WTC11 (cell line): Measurements from ENCODE around the gene SFTA2. TPM values are rescaled to one million over a fixed set of nuclear protein-coding genes. Genes with fewer than 3 reads are reported as not detected.

ENCODE experiments used
- ATAC-seq: fragments of 200-7000 bp; cut with Tn5 transposase; 2 replicates; pipeline ENCODE4 v1.10.0; 2021; ENCODE audit warnings: mild to moderate bottlenecking, moderate library complexity
- CTCF ChIA-PET: fragments of 300-600 bp; sonication (Branson Sonifier 250); formaldehyde crosslinking; loops from one replicate; lab custom pipeline; 2021; ENCODE audit warnings: antibody characterized with exemption; lab: Charles Lee
- POLR2A ChIA-PET: fragments of 350-600 bp; sonication (Branson Sonifier 250); formaldehyde crosslinking; loops from one replicate; lab custom pipeline; 2021; ENCODE audit warnings: antibody characterized with exemption; lab: Charles Lee
- DNase-seq: peaks from one replicate; pipeline ENCODE4 v3.0.0; 2021; ENCODE audit warnings: low spot score
- H3K27ac Mint-ChIP-seq: 2 replicates; pipeline ENCODE4 v1.8.0; 2021; ENCODE audit warnings: mixed read lengths
- H3K27me3 Mint-ChIP-seq: 2 replicates; pipeline ENCODE4 v1.8.0; 2021; ENCODE audit warnings: low read depth, mild to moderate bottlenecking, moderate library complexity, mixed read lengths
- H3K36me3 Mint-ChIP-seq: 2 replicates; pipeline ENCODE4 v1.8.0; 2021; ENCODE audit warnings: mixed read lengths
- H3K4me1 Mint-ChIP-seq: 2 replicates; pipeline ENCODE4 v1.8.0; 2022; ENCODE audit warnings: mixed read lengths
- H3K4me3 Mint-ChIP-seq: 2 replicates; pipeline ENCODE4 v1.8.0; 2021; ENCODE audit warnings: mild to moderate bottlenecking, moderate library complexity, mixed read lengths
- H3K9me3 Mint-ChIP-seq: 2 replicates; pipeline ENCODE4 v1.8.0; 2021; ENCODE audit warnings: mixed read lengths
- ATF6 ChIP-seq: sonication (generic); formaldehyde crosslinking; IDR thresholded peaks from 2 replicates; pipeline ENCODE4 v1.8.1; 2023; ENCODE audit warnings: mild to moderate bottlenecking, missing genetic modification reagents
- CREB1 ChIP-seq: sonication (generic); formaldehyde crosslinking; IDR thresholded peaks from 2 replicates; pipeline ENCODE4 v1.8.0; 2023; ENCODE audit warnings: mild to moderate bottlenecking, missing genetic modification reagents
- E2F5 ChIP-seq: sonication (generic); formaldehyde crosslinking; IDR thresholded peaks from 2 replicates; pipeline ENCODE4 v1.8.1; 2022; ENCODE audit warnings: mild to moderate bottlenecking, moderate library complexity, missing genetic modification reagents
- FOXJ3 ChIP-seq: sonication (generic); formaldehyde crosslinking; IDR thresholded peaks from 2 replicates; pipeline ENCODE4 v1.9.0; 2021; ENCODE audit warnings: missing genetic modification reagents, mild to moderate bottlenecking, borderline replicate concordance
- FOXP1 ChIP-seq: sonication (generic); formaldehyde crosslinking; IDR thresholded peaks from 2 replicates; pipeline ENCODE4 v1.8.0; 2022; ENCODE audit warnings: missing genetic modification reagents, mild to moderate bottlenecking, moderate library complexity, borderline replicate concordance
- GRHL2 ChIP-seq: fragments of 250-450 bp; sonication (Bioruptor Pico); IDR thresholded peaks from 2 replicates; pipeline ENCODE4 v1.8.0; 2022; ENCODE audit warnings: mild to moderate bottlenecking, moderate library complexity; ENCODE audit not compliant: insufficient replicate concordance, severe bottlenecking
- GTF2I ChIP-seq: fragments of 250-450 bp; sonication (Bioruptor Pico); conservative IDR thresholded peaks from 2 replicates; pipeline ENCODE4 v1.4.0; 2021; ENCODE audit warnings: mild to moderate bottlenecking
- MYBL2 ChIP-seq: sonication (generic); formaldehyde crosslinking; IDR thresholded peaks from 2 replicates; pipeline ENCODE4 v1.8.1; 2023; ENCODE audit warnings: mild to moderate bottlenecking, moderate library complexity, missing genetic modification reagents
- NFATC4 ChIP-seq: fragments of 250-450 bp; sonication (Bioruptor Pico); IDR thresholded peaks from 2 replicates; pipeline ENCODE4 v1.9.0; 2021; ENCODE audit warnings: mild to moderate bottlenecking
- RORB ChIP-seq: fragments of 250-450 bp; sonication (Bioruptor Pico); IDR thresholded peaks from 2 replicates; pipeline ENCODE4 v1.9.0; 2021; ENCODE audit warnings: mild to moderate bottlenecking
- SP1 ChIP-seq: sonication (generic); formaldehyde crosslinking; conservative IDR thresholded peaks from 2 replicates; pipeline ENCODE4 v1.8.1; 2022; ENCODE audit warnings: missing genetic modification reagents
- TEAD4 ChIP-seq: sonication (generic); formaldehyde crosslinking; IDR thresholded peaks from 2 replicates; pipeline ENCODE4 v1.8.0; 2022; ENCODE audit warnings: mild to moderate bottlenecking, missing genetic modification reagents
- USF1 ChIP-seq: sonication (generic); formaldehyde crosslinking; IDR thresholded peaks from 2 replicates; pipeline ENCODE4 v1.8.0; 2022; ENCODE audit warnings: mild to moderate bottlenecking, missing genetic modification reagents
- ZBTB43 ChIP-seq: sonication (generic); formaldehyde crosslinking; IDR thresholded peaks from 2 replicates; pipeline ENCODE4 v1.8.1; 2023; ENCODE audit warnings: mild to moderate bottlenecking, missing genetic modification reagents
- ZMAT4 ChIP-seq: fragments of 250-450 bp; sonication (Bioruptor Pico); IDR thresholded peaks from 2 replicates; pipeline ENCODE4 v1.9.0; 2021; ENCODE audit warnings: mild to moderate bottlenecking
- ZNF121 ChIP-seq: sonication (generic); formaldehyde crosslinking; IDR thresholded peaks from 2 replicates; pipeline ENCODE4 v1.8.0; 2023; ENCODE audit warnings: missing genetic modification reagents
- ZNF512 ChIP-seq: sonication (generic); formaldehyde crosslinking; IDR thresholded peaks from 2 replicates; pipeline ENCODE4 v1.8.1; 2022; ENCODE audit warnings: missing genetic modification reagents, borderline replicate concordance
- total RNA-seq: library from RNA; stranded (reverse); gene quantifications from 3 replicates; pipeline ENCODE4 v1.2.3, GENCODE V29; 2021

Gene SFTA2
- total RNA-seq, 1 experiment from 2014 or later = not detected

- no peaks in the 10 kb centered on the region for H3K27me3 Mint-ChIP-seq
- CTCF ChIA-PET = interaction anchor here (1.6 to 2.9 kb wide), 3 partner anchors 28 to 199 kb away, joined by 3 to 20 read pairs (median 7); no protein-coding TSS in a partner anchor
- no peak for ATAC-seq
- no peak for TF ChIP-seq USF1
- no peak for TF ChIP-seq CREB1 (CRISPR knock-in tag)
- TF ChIP-seq MYBL2 (CRISPR knock-in tag) = no peak
- TF ChIP-seq FOXJ3 (CRISPR knock-in tag) = no peak
- no peak for TF ChIP-seq E2F5 (CRISPR knock-in tag)
- TF ChIP-seq FOXP1 (CRISPR knock-in tag) = no peak
- no peak for TF ChIP-seq SP1 (CRISPR knock-in tag)
- TF ChIP-seq, all 79 proteins: peak for 0
- 0 out of 2 replicates have a peak overlapping the region, but pooled peaks have one; percentile 63 for H3K27ac Mint-ChIP-seq
- H3K4me3 Mint-ChIP-seq = no peak overlapping the region
- no peak for DNase-seq
- H3K9me3 Mint-ChIP-seq = no peaks in the 10 kb centered on the region
- peaks cover 53% of the 10 kb centered on the region for H3K4me1 Mint-ChIP-seq
- H3K36me3 Mint-ChIP-seq = peaks cover 35% of the 10 kb centered on the region
- POLR2A ChIA-PET = no interaction called here
Observed at GRCh38 chr6:30887901-30888815, 43.8 kb downstream of the SFTA2 start.

- peaks cover 59% of the 10 kb centered on the region for H3K4me1 Mint-ChIP-seq
- CTCF ChIA-PET = interaction anchor here (0.6 to 13.3 kb wide), 11 partner anchors 9 to 201 kb away, joined by 3 to 164 read pairs (median 4); partner anchors contain the start of genes GTF2H4 and VARS2
Observed at GRCh38 chr6:30886897-30887255, 45.1 kb downstream of the SFTA2 start.

More at GRCh38 chr6:30886897-30887255, 45.1 kb downstream of the SFTA2 start:
- Mint-ChIP-seq H3K36me3 (peaks cover 29% of the 10 kb centered on the region), H3K4me3 (peak overlapping the region; percentile 83), H3K27me3 (no peaks in the 10 kb centered on the region), H3K27ac (peak overlapping the region; percentile 99), H3K9me3 (no peaks in the 10 kb centered on the region)
- POLR2A ChIA-PET = interaction anchor here (0.6 to 1.0 kb wide), 4 partner anchors 21 to 58 kb away, joined by 3 to 4 read pairs (median 3); partner anchors contain the start of gene GTF2H4
- ATAC-seq (no peak), DNase-seq (no peak)
- TF ChIP-seq RORB = no peak
- TF ChIP-seq ZBTB43 (CRISPR knock-in tag) = no peak
- no peak for TF ChIP-seq GTF2I (CRISPR knock-in tag)
- TF ChIP-seq GRHL2 (CRISPR knock-in tag) = no peak
- no peak for TF ChIP-seq ATF6 (CRISPR knock-in tag)
- no peak for TF ChIP-seq NFATC4 (CRISPR knock-in tag)
- TF ChIP-seq TEAD4 (CRISPR knock-in tag) = no peak
- TF ChIP-seq ZNF512 (CRISPR knock-in tag) = no peak
- TF ChIP-seq ZNF121 (CRISPR knock-in tag) = no peak
- no peak for TF ChIP-seq ZMAT4
